Measurements from ENCODE around the gene ZNF490.

- TF ChIP-seq CTCF (IDR thresholded peaks at IDR 0.05) = no peak
- TF ChIP-seq POLR2AphosphoS5 (IDR thresholded peaks at IDR 0.05) = no peak
- TF ChIP-seq POLR2A (IDR thresholded peaks at IDR 0.05) = no peak
- TF ChIP-seq EP300 (IDR thresholded peaks at IDR 0.05) = no peak
These were observed 17.7 kb upstream of the ZNF490 start for GRCh38 chr19:12628040-12629022.
